Activated CD8-positive, alpha-beta T cell treated with anti-CD3 and anti-CD28 coated beads for 36 hours (primary cell): ENCODE results near the gene EIF4E1B. TPM values are rescaled to one million over a fixed set of nuclear protein-coding genes. Genes with fewer than 3 reads are reported as not detected.

Experiments
- ATAC-seq: fragments of 200-7000 bp; cut with Tn5 transposase; one replicate; pipeline ENCODE4 v1.10.0; 2021; ENCODE audit warnings: mild to moderate bottlenecking, moderate library complexity
- CTCF ChIA-PET: fragments of 350-600 bp; sonication (Branson Sonifier 250); formaldehyde crosslinking; loops from one replicate; lab custom pipeline; 2021; ENCODE audit warnings: antibody characterized with exemption; lab: Charles Lee
- POLR2A ChIA-PET: fragments of 350-600 bp; sonication (Branson Sonifier 250); formaldehyde crosslinking; loops from one replicate; lab custom pipeline; 2021; ENCODE audit warnings: antibody characterized with exemption; lab: Charles Lee
- DNase-seq: peaks from one replicate; pipeline ENCODE4 v3.0.0-alpha.2; 2020
- H3K27ac Mint-ChIP-seq: one replicate; pipeline ENCODE4 v1.8.0; 2021; ENCODE audit warnings: mild to moderate bottlenecking, mixed read lengths
- H3K27me3 Mint-ChIP-seq: one replicate; pipeline ENCODE4 v1.8.0; 2021; ENCODE audit warnings: mixed read lengths
- H3K36me3 Mint-ChIP-seq: one replicate; pipeline ENCODE4 v1.8.0; 2021; ENCODE audit warnings: low read depth, mixed read lengths
- H3K4me1 Mint-ChIP-seq: one replicate; pipeline ENCODE4 v1.8.0; 2021; ENCODE audit warnings: low read depth, mixed read lengths
- H3K4me3 Mint-ChIP-seq: one replicate; pipeline ENCODE4 v1.8.0; 2021; ENCODE audit warnings: mild to moderate bottlenecking, moderate library complexity, mixed read lengths
- H3K9me3 Mint-ChIP-seq: one replicate; pipeline ENCODE4 v1.8.0; 2021; ENCODE audit warnings: mixed read lengths
- CTCF ChIP-seq: fragments of 200-600 bp; IDR thresholded peaks from one replicate; pipeline ENCODE4 v1.8.0; 2022; ENCODE audit warnings: antibody characterized with exemption, mild to moderate bottlenecking
- intact Hi-C: fragments of 100-400 bp; cut with micrococcal nuclease; formaldehyde crosslinking; loops from one replicate; pipeline ENCODE4 v1.10.0; 2022
- total RNA-seq, 2 experiments: library from RNA; stranded (reverse); gene quantifications; one replicate each; pipeline ENCODE4 v1.2.3, GENCODE V29; 2021

Gene EIF4E1B
- total RNA-seq, 2 experiments from 2014 or later = not detected

GRCh38 chr5:176593273-176593869 is 37.1 kb upstream of the EIF4E1B start:
- no peaks in the 10 kb centered on the region for H3K36me3 Mint-ChIP-seq
- H3K27ac Mint-ChIP-seq = no peak overlapping the region
- no peak overlapping the region for H3K4me3 Mint-ChIP-seq
- peaks cover 4% of the 10 kb centered on the region for H3K27me3 Mint-ChIP-seq
- no peak for ATAC-seq
- no peak for DNase-seq
- intact Hi-C loops = no loop called here
- no peaks in the 10 kb centered on the region for H3K9me3 Mint-ChIP-seq
- CTCF ChIA-PET = no interaction called here
- TF ChIP-seq CTCF = no peak
- POLR2A ChIA-PET = interaction anchor here (1.1 kb wide), 2 partner anchors 10 to 14 kb away, joined by 3 read pairs; no protein-coding TSS in a partner anchor
- peaks cover 8% of the 10 kb centered on the region for H3K4me1 Mint-ChIP-seq

GRCh38 chr5:176594554-176594953 is 35.9 kb upstream of the EIF4E1B start:
- no peak for TF ChIP-seq CTCF
- Mint-ChIP-seq H3K36me3 (no peaks in the 10 kb centered on the region), H3K4me1 (peaks cover 8% of the 10 kb centered on the region), H3K9me3 (no peaks in the 10 kb centered on the region), H3K27ac (no peak overlapping the region), H3K4me3 (no peak overlapping the region), H3K27me3 (peaks cover 8% of the 10 kb centered on the region)
- DNase-seq = no peak
- ATAC-seq = no peak
- CTCF ChIA-PET = no interaction called here
- intact Hi-C loops = no loop called here
- POLR2A ChIA-PET = no interaction called here

GRCh38 chr5:176595386-176595943 is 35.0 kb upstream of the EIF4E1B start:
- ATAC-seq (no peak), DNase-seq (no peak)
- peaks cover 11% of the 10 kb centered on the region for H3K4me1 Mint-ChIP-seq
- H3K4me3 Mint-ChIP-seq = no peak overlapping the region
- no peaks in the 10 kb centered on the region for H3K36me3 Mint-ChIP-seq
- H3K27me3 Mint-ChIP-seq = peaks cover 8% of the 10 kb centered on the region
- no peak overlapping the region for H3K27ac Mint-ChIP-seq
- intact Hi-C loops = no loop called here
- ChIA-PET CTCF (interaction anchor here (1.3 to 2.7 kb wide), 6 partner anchors 11 to 65 kb away, joined by 4 to 15 read pairs (median 7); partner anchors contain the start of gene GPRIN1), POLR2A (interaction anchor here (0.6 to 1.3 kb wide), 4 partner anchors 10 to 98 kb away, joined by 3 to 7 read pairs (median 3); no protein-coding TSS in a partner anchor)
- no peak for TF ChIP-seq CTCF
- no peaks in the 10 kb centered on the region for H3K9me3 Mint-ChIP-seq

- DNase-seq (no peak), ATAC-seq (no peak)
- H3K27ac Mint-ChIP-seq = peak overlapping the region; percentile 80
- H3K4me1 Mint-ChIP-seq = peaks cover 11% of the 10 kb centered on the region
- TF ChIP-seq CTCF = no peak
- H3K36me3 Mint-ChIP-seq = no peaks in the 10 kb centered on the region
- ChIA-PET CTCF (interaction anchor here (0.9 to 2.7 kb wide), 10 partner anchors 10 to 65 kb away, joined by 3 to 15 read pairs (median 4); partner anchors contain the start of gene GPRIN1), POLR2A (interaction anchor here (0.6 to 1.3 kb wide), 7 partner anchors 10 to 406 kb away, joined by 3 to 7 read pairs (median 3); no protein-coding TSS in a partner anchor)
- no peaks in the 10 kb centered on the region for H3K9me3 Mint-ChIP-seq
- H3K4me3 Mint-ChIP-seq = peak overlapping the region; percentile 67
- intact Hi-C loops = no loop called here
- H3K27me3 Mint-ChIP-seq = peaks cover 8% of the 10 kb centered on the region
These were observed 34.3 kb upstream of the EIF4E1B start for GRCh38 chr5:176596069-176596644.
